Panc1 (cell line): ENCODE results near the gene PNPLA2.

Source experiments
- POLR2AphosphoS5 ChIP-seq: IDR thresholded peaks from 2 replicates; pipeline ENCODE4 v1.6.1; 2012; ENCODE audit warnings: mild to moderate bottlenecking, low read depth, low read length, moderate library complexity
- REST ChIP-seq, 2 experiments: IDR thresholded peaks; 2 replicates each; pipeline ENCODE4 v1.6.1; 2011 to 2012; ENCODE audit warnings: low read depth in 2 of 2, control low read depth in 1 of 2, low read length in 1 of 2, mild to moderate bottlenecking in 1 of 2, moderate library complexity in 1 of 2; ENCODE audit not compliant: insufficient read depth in 1 of 2
- SIN3A ChIP-seq: IDR thresholded peaks from 2 replicates; pipeline ENCODE4 v1.6.1; 2012; ENCODE audit warnings: low read depth, mild to moderate bottlenecking, low read length, moderate library complexity, borderline replicate concordance; ENCODE audit not compliant: insufficient read depth
- TF ChIP-seq, protein P1 (sequence below): fragments of 450-650 bp; IDR thresholded peaks from 2 replicates; pipeline ENCODE4 v1.5.1; 2017; ENCODE audit warnings: mild to moderate bottlenecking

DNA sequence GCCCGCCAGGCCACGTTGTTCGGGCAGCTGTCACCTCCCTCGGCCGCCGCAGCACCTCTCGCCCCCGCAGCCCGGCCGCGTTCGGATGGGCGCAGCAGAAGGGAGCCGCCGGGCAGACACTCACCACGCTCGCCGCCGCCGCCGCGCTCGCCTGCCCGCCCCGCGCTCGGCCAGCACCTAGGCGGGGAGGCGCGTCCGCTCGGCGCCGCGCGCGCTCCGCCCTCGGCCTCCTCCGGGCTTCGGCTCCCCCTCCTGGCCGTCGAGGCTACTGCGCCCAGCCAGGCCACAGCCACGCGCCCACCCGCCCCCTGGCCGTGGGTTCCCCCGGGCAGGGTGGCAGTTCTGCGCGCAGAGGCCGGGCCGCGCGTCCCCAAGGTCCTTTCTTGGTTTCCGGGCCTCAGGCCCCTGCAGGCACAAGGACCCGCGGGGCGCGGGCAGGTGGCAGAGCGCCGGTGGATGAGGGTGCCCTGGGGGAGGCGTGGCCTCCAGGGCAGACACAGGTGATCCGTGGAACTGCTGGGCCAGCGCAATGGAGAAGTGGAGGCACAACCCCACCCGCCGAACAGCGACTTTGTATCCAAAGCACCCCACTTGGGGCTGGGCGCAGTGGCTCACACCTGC is 20.5 kb upstream of the PNPLA2 start, which contains the start of gene SLC25A22:
- TF ChIP-seq, protein P1, sequence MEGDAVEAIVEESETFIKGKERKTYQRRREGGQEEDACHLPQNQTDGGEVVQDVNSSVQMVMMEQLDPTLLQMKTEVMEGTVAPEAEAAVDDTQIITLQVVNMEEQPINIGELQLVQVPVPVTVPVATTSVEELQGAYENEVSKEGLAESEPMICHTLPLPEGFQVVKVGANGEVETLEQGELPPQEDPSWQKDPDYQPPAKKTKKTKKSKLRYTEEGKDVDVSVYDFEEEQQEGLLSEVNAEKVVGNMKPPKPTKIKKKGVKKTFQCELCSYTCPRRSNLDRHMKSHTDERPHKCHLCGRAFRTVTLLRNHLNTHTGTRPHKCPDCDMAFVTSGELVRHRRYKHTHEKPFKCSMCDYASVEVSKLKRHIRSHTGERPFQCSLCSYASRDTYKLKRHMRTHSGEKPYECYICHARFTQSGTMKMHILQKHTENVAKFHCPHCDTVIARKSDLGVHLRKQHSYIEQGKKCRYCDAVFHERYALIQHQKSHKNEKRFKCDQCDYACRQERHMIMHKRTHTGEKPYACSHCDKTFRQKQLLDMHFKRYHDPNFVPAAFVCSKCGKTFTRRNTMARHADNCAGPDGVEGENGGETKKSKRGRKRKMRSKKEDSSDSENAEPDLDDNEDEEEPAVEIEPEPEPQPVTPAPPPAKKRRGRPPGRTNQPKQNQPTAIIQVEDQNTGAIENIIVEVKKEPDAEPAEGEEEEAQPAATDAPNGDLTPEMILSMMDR = peak; percentile 100
- TF ChIP-seq POLR2AphosphoS5 (peak; percentile 68), REST (IDR thresholded peaks at IDR 0.05; ENCODE audit: insufficient read depth in 1 of 2, low read depth in 2 of 2, low read length in 1 of 2) (no peak), SIN3A (no peak)
